ENCODE results near the gene SLC44A5. TPM values are rescaled to one million over a fixed set of nuclear protein-coding genes. Genes with fewer than 3 reads are reported as not detected.
"Not testable (repeated sequence)": the region's sequence is repeated elsewhere in the genome, so short reads cannot be mapped to it uniquely, and the experiment has no call there.

Gene SLC44A5
- total RNA-seq (0.27 TPM), polyA plus RNA-seq (ENCODE audit: insufficient read depth in 1 of 8, insufficient read length in 8 of 8, low replicate concordance in 1 of 8) (1 to 10 TPM in 1 of 8 donors, under 1 TPM in 7; 0.12 to 1.4 (median 0.19) TPM)
- long read RNA-seq, donor 1 = 0 reads
- long read RNA-seq, donor 2 = 0 reads
- long read RNA-seq, donor 3 = 0 reads
- long read RNA-seq, donor 4 = 0 reads
- long read RNA-seq, donor 5 = 0 reads
- long read RNA-seq, donor 6 = 0 reads
- long read RNA-seq, donor 7 = 0 reads
- long read RNA-seq, donor 8 = 0 reads
- long read RNA-seq, donor 9 = 0 reads
- long read RNA-seq, donor 10 = 0 reads
- long read RNA-seq, donor 11 = 0 reads

DNA sequence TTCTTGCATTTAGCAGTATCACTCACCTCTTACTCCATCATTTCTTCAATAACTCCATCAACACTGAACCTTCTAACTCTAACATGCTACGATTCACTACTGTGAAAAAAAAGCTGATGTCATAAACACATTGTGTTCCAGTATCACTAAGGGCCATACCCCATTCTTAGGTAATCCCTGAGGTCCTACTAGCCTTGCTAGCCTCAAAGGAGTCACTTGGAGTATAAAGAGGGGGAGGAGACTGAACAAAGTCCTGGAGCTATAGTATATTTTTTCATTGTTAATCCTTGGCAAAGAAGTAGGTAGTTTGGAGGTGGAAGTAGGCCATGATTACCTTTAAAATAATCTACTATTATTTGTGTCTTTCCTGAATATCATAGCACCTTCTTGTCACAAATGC, at the start of gene SLC44A5:
Gene SLC44A5 (minus strand): TSS at position 101 of the 400 bp plus-strand sequence. CDS start 69,667 bp downstream, outside the sequence.
- no CpG with 5 or more reads among the region's 1 CpG for WGBS (ENCODE audit: insufficient coverage)

DNA sequence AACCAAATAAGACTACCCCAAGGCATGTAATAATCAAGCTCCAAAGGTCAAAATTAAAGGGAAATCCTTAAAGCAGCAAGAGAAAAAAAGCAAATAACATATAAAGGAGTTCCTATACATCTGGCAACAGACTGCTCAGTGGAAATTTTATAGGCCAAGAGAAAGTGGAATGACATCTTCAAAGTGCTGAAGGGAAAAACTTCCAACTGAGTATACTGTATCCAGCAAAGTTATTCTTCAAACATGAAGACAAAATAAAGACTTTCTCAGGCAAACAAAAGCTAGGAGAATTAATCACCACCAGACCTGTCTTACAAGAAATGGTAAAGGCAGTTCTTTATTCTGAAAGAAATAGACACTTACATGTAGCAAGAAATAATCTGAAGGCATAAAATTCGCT, 45.0 kb upstream of the SLC44A5 start:
- Histone ChIP-seq H3K4me1 (ENCODE audit: control insufficient read depth, insufficient read depth, low read length) (no peaks in the 10 kb centered on the region), H3K36me3 (ENCODE audit: control insufficient read depth, insufficient read depth, low read length) (no peaks in the 10 kb centered on the region), H3K27ac (ENCODE audit: low read length) (no peak overlapping the region), H3K4me3 (ENCODE audit: low read length) (no peak overlapping the region), H3K27me3 (ENCODE audit: control insufficient read depth, insufficient read depth, low read length) (no peaks in the 10 kb centered on the region), H3K9me3 (replicated peaks; ENCODE audit: control insufficient read depth, low read depth, low read length) (peaks cover 5% of the 10 kb centered on the region)
- WGBS (ENCODE audit: insufficient coverage) = no CpG with 5 or more reads among the region's 1 CpG
- no peak for DNase-seq

More for the DNA sequence above, at the start of gene SLC44A5:
- H3K4me3 ChIP-seq (ENCODE audit: low read length) = no peak within 1 kb of the TSS
- H3K27me3 ChIP-seq (ENCODE audit: control insufficient read depth, insufficient read depth, low read length) = peaks cover 19% of the 10 kb centered on the region
- H3K4me1 ChIP-seq (ENCODE audit: control insufficient read depth, insufficient read depth, low read length) = peaks cover 13% of the 10 kb centered on the region
- H3K36me3 ChIP-seq (ENCODE audit: control insufficient read depth, insufficient read depth, low read length) = no peaks in the 10 kb centered on the region
- no peaks in the 10 kb centered on the region for H3K9me3 ChIP-seq (replicated peaks; ENCODE audit: control insufficient read depth, low read depth, low read length)
- DNase-seq = no peak
- no peak within 1 kb of the TSS for H3K27ac ChIP-seq (ENCODE audit: low read length)

DNA sequence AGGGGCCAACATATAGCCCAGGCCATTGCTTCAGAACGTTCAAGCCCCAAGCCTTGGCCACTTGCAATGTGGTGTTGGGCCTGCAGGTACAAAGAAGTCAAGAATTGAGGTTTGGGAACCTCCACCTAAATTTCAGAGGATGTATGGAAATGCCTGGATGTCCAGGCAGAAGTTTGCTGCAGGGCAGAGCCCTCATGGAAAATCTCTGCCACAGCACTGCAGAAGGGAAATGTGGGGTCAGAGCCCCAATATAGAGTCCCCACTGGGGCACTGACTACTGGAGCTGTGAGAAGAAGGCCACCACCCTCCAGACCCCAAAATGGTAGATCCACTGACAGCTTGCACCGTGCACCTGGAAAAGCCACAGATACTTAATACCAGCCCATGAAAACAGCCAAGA, 36.3 kb upstream of the SLC44A5 start:
- WGBS (ENCODE audit: insufficient coverage) = no CpG with 5 or more reads among the region's 2 CpGs
- H3K36me3 ChIP-seq (ENCODE audit: control insufficient read depth, insufficient read depth, low read length); H3K4me1 ChIP-seq (ENCODE audit: control insufficient read depth, insufficient read depth, low read length); H3K9me3 ChIP-seq (replicated peaks; ENCODE audit: control insufficient read depth, low read depth, low read length); H3K4me3 ChIP-seq (ENCODE audit: low read length); H3K27ac ChIP-seq (ENCODE audit: low read length); DNase-seq; H3K27me3 ChIP-seq (ENCODE audit: control insufficient read depth, insufficient read depth, low read length): not testable (repeated sequence)

DNA sequence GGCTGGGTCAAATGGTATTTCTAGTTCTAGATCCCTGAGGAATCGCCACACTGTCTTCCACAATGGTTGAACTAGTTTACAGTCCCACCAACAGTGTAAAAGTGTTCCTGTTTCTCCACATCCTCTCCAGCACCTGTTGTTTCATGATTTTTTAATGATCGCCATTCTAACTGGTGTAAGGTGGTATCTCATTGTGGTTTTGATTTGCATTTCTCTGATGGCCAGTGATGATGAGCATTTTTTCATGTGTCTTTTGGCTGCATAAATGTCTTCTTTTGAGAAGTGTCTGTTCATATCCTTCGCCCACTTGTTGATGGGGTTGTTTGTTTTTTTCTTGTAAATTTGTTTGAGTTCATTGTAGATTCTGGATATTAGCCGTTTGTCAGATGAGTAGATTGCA, 34.2 kb upstream of the SLC44A5 start:
- H3K4me1 ChIP-seq (ENCODE audit: control insufficient read depth, insufficient read depth, low read length); H3K36me3 ChIP-seq (ENCODE audit: control insufficient read depth, insufficient read depth, low read length); H3K27me3 ChIP-seq (ENCODE audit: control insufficient read depth, insufficient read depth, low read length); H3K27ac ChIP-seq (ENCODE audit: low read length); H3K4me3 ChIP-seq (ENCODE audit: low read length); DNase-seq; H3K9me3 ChIP-seq (replicated peaks; ENCODE audit: control insufficient read depth, low read depth, low read length): not testable (repeated sequence)
- no CpG with 5 or more reads among the region's 4 CpGs for WGBS (ENCODE audit: insufficient coverage)

DNA sequence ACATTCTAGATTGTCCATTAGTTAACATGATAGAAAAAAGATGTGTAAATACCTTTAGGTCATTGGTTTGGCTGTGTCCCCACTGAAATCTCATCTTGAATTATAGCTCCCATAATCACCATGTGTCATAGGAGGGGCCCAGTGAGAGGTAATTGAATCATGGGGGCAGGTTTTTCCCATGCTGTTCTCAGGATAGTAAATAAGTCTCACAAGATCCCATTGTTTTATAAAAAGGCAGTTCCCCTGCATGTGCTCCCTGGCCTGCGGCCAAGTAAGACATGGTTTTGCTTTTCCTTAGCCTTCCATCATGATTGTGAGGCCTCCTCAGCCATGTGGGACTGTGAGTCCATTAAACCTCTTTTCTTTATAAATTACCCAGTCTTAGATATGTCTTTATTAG, 32.5 kb upstream of the SLC44A5 start:
- Histone ChIP-seq H3K27ac (ENCODE audit: low read length) (no peak overlapping the region), H3K4me1 (ENCODE audit: control insufficient read depth, insufficient read depth, low read length) (no peaks in the 10 kb centered on the region), H3K36me3 (ENCODE audit: control insufficient read depth, insufficient read depth, low read length) (no peaks in the 10 kb centered on the region), H3K9me3 (replicated peaks; ENCODE audit: control insufficient read depth, low read depth, low read length) (peaks cover 9% of the 10 kb centered on the region), H3K27me3 (ENCODE audit: control insufficient read depth, insufficient read depth, low read length) (no peaks in the 10 kb centered on the region), H3K4me3 (ENCODE audit: low read length) (no peak overlapping the region)
- DNase-seq = peak; percentile 2
- 29% methylated on average over 1 of the region's 1 CpG for WGBS (ENCODE audit: insufficient coverage)

DNA sequence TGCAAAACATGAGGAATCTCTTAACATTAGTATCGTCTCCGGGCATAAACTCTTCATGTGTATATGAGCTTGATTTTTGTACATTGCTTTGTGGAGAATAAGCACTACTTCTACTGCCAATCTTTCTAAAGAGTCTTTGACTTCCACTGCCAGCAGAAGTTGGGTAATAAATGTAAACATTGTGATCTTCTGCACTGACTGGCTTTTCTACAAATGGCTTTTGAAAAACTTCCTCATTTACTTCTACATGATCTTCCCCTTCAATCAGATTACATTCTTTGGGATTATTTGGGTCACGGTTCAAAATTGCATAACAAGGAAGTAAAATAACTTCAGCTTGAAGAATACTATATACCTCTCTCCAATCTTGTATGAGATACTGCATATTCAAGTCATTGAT, 30.4 kb upstream of the SLC44A5 start:
- H3K4me3 ChIP-seq (ENCODE audit: low read length) = no peak overlapping the region
- H3K27ac ChIP-seq (ENCODE audit: low read length) = no peak overlapping the region
- no peaks in the 10 kb centered on the region for H3K36me3 ChIP-seq (ENCODE audit: control insufficient read depth, insufficient read depth, low read length)
- H3K27me3 ChIP-seq (ENCODE audit: control insufficient read depth, insufficient read depth, low read length) = no peaks in the 10 kb centered on the region
- no CpG with 5 or more reads among the region's 3 CpGs for WGBS (ENCODE audit: insufficient coverage)
- DNase-seq = no peak
- H3K4me1 ChIP-seq (ENCODE audit: control insufficient read depth, insufficient read depth, low read length) = no peaks in the 10 kb centered on the region
- peaks cover under 1% of the 10 kb centered on the region for H3K9me3 ChIP-seq (replicated peaks; ENCODE audit: control insufficient read depth, low read depth, low read length)

DNA sequence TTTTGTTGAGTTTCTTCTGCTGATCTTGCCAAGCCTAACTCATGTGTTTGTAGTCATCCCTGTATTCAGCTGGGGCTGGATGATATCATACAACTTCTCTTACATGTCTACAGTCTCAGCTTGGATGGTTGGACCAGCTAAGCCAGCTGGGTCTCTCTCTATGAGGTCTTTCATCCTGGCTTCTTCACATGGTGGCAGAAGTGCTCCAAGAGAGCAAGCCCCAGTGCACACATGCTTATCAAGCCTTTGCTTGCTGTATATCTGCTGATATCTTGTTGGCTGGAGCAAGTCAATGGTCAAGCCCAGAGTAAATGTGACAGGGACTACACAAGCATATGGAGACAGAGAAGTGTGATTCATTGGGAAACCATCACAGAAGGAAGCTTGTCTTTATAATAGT, 29.2 kb upstream of the SLC44A5 start:
- no peaks in the 10 kb centered on the region for H3K27me3 ChIP-seq (ENCODE audit: control insufficient read depth, insufficient read depth, low read length)
- no peaks in the 10 kb centered on the region for H3K9me3 ChIP-seq (replicated peaks; ENCODE audit: control insufficient read depth, low read depth, low read length)
- H3K4me3 ChIP-seq (ENCODE audit: low read length) = no peak overlapping the region
- H3K4me1 ChIP-seq (ENCODE audit: control insufficient read depth, insufficient read depth, low read length) = no peaks in the 10 kb centered on the region
- H3K36me3 ChIP-seq (ENCODE audit: control insufficient read depth, insufficient read depth, low read length) = no peaks in the 10 kb centered on the region
- H3K27ac ChIP-seq (ENCODE audit: low read length) = no peak overlapping the region
- DNase-seq = no peak

DNA sequence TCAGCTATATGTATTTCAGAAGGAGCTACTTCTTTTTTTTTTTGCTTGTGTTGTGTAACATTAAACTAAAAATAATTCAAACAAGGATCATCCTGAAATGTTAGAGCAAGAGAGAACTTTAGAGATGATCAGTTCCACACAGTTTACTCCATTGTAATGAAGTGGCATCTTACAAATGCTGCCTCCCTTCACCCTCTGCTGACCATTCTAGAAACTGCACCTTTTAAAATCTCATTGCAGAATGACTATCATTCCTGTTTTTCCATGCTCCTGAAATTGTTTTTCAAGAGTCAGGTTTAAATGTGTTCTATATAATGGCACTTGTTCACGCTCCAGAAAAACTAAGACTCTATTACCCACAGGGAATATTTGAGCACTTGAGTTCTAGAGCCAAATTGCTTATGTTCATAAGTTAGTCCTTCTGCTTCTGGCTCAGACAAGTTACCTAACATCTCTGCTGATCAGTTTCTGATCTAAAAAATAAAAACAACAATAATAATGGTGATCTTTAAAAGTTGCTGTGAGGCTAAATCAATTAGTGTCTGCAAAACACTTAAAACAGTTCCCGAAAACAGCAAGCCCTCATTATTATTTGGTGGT, 21.5 kb upstream of the SLC44A5 start:
- Histone ChIP-seq H3K4me1 (ENCODE audit: control insufficient read depth, insufficient read depth, low read length) (no peaks in the 10 kb centered on the region), H3K9me3 (replicated peaks; ENCODE audit: control insufficient read depth, low read depth, low read length) (no peaks in the 10 kb centered on the region), H3K36me3 (ENCODE audit: control insufficient read depth, insufficient read depth, low read length) (no peaks in the 10 kb centered on the region), H3K27ac (ENCODE audit: low read length) (no peak overlapping the region), H3K4me3 (ENCODE audit: low read length) (no peak overlapping the region), H3K27me3 (ENCODE audit: control insufficient read depth, insufficient read depth, low read length) (no peaks in the 10 kb centered on the region)
- no CpG with 5 or more reads among the region's 2 CpGs for WGBS (ENCODE audit: insufficient coverage)
- peak; percentile 29 for DNase-seq

DNA sequence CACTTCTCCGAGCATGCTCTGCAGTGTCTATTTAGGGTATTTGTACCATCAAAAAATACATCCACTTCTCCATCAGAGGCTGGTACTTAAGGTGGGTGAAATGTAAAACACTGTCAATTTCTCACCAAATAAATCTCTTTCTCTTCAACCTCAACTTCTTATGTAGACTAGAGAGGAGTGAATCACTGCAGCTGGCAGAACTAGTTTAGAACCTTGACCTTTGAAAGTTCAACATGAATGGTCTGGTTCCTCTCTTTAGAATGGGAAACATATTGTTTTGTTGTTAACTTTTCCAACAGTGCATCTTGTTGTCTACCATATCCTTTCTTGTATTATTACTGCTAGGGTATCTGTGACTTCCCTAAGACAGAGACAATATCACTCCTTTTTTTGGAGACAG, 20.1 kb upstream of the SLC44A5 start:
- no CpG with 5 or more reads among the region's 1 CpG for WGBS (ENCODE audit: insufficient coverage)
- Histone ChIP-seq H3K27me3 (ENCODE audit: control insufficient read depth, insufficient read depth, low read length) (no peaks in the 10 kb centered on the region), H3K4me1 (ENCODE audit: control insufficient read depth, insufficient read depth, low read length) (no peaks in the 10 kb centered on the region), H3K36me3 (ENCODE audit: control insufficient read depth, insufficient read depth, low read length) (no peaks in the 10 kb centered on the region), H3K9me3 (replicated peaks; ENCODE audit: control insufficient read depth, low read depth, low read length) (no peaks in the 10 kb centered on the region), H3K4me3 (ENCODE audit: low read length) (no peak overlapping the region), H3K27ac (ENCODE audit: low read length) (no peak overlapping the region)
- no peak for DNase-seq

DNA sequence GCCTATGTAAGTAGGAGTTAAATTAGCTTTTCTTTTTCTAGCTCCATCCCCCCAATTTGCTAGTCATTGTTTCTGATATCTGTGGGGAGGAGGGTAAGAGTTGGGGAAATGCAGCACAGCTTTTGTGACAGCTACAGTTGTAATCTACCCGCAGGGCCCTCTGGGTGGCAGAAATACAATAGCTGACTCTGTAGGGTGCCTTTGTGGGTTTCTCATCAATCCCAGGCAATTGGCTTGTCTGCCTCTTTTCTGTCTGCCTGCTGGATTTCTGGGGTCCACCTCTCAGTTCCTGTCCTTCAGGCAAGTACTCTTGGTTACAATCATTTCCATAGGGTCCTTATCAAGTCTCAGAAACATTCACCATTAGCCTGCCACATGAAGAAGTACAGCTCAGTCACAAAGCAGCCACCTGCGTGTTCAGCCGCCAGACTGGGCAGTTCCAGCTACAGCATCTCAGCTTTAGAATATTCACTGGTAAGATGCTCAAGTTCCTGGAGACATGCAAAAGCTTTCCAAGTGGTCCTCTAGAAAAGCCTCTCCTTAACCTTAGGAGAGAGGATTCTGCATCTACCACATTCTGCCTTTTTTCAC, 19.2 kb upstream of the SLC44A5 start:
- DNase-seq = no peak
- WGBS (ENCODE audit: insufficient coverage) = 18% methylated on average over 2 of the region's 3 CpGs

More for the DNA sequence above, 19.2 kb upstream of the SLC44A5 start:
- H3K27me3 ChIP-seq (ENCODE audit: control insufficient read depth, insufficient read depth, low read length) = no peaks in the 10 kb centered on the region
- no peak overlapping the region for H3K4me3 ChIP-seq (ENCODE audit: low read length)
- H3K4me1 ChIP-seq (ENCODE audit: control insufficient read depth, insufficient read depth, low read length) = no peaks in the 10 kb centered on the region
- no peaks in the 10 kb centered on the region for H3K9me3 ChIP-seq (replicated peaks; ENCODE audit: control insufficient read depth, low read depth, low read length)
- H3K36me3 ChIP-seq (ENCODE audit: control insufficient read depth, insufficient read depth, low read length) = no peaks in the 10 kb centered on the region
- no peak overlapping the region for H3K27ac ChIP-seq (ENCODE audit: low read length)
